C4-2B (cell line): ENCODE data around the gene HBZ.
A peak's percentile ranks its signal among the peaks of the same experiment; 100 is the strongest.
"Not testable (repeated sequence)": the region's sequence is repeated elsewhere in the genome, so short reads cannot be mapped to it uniquely, and the experiment has no call there.

Experiments
- H3K27ac ChIP-seq: fragments of 450-650 bp; 2 replicates; pipeline ENCODE4 v1.5.1; 2017
- CTCF ChIP-seq: fragments of 450-650 bp; conservative IDR thresholded peaks from 2 replicates; pipeline ENCODE4 v1.5.1; 2017; ENCODE audit warnings: mild to moderate bottlenecking
- ZFX ChIP-seq: fragments of 450-650 bp; IDR thresholded peaks from 2 replicates; pipeline ENCODE4 v1.6.1; 2017

The HBZ gene

GRCh38 chr16:164827-165538 is 12.5 kb downstream of the HBZ start:
- TF ChIP-seq CTCF: no peak
- TF ChIP-seq ZFX: no peak

DNA sequence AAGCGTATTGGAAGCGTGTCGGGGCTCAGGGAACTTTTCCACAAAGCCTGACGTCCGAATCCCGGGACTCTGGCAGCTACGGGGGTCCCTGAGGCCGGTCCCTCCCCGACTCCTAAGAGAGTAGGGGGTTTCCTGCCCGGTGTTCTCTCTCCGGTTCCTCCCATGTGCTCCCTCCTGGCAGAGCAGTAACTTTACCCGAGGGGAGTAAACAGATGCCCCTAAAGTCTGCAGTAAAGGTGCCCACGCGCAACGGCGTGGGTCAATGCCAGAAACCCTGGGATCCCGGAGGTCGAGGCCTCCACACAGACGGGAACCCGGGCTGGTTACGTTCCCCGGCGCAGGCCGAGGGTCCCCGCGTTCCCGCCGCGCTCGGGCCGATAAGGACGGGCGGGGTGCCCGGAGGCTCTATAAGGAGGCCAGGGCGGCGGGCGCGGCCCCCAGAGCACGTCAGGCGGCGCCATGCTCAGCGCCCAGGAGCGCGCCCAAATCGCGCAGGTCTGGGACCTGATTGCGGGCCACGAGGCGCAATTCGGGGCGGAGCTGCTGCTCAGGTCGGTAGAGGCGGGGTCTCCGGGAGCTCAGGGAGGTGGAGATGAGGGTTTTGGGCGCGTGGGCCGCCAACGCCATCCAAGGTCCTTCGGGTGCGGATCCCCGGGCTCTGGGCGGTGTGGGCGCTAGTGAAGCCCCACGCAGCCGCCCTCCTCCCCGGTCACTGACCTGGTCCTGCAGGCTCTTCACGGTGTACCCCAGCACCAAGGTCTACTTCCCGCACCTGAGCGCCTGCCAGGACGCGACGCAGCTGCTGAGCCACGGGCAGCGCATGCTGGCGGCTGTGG is 13.3 kb downstream of the HBZ start, which contains the start of gene HBM:
Gene HBM, plus strand, starts transcription at position 440 of the 836 bp plus-strand sequence. Its CDS starts 20 bp downstream, at position 460.
- TF ChIP-seq ZFX (no peak), CTCF (no peak)
- H3K27ac ChIP-seq: peak within 1 kb of the TSS; percentile 17; the same call in 1 of the 2 replicates

More at GRCh38 chr16:164827-165538, 12.5 kb downstream of the HBZ start:
- H3K27ac ChIP-seq: peak overlapping the region; percentile 17; the same call in 1 of the 2 replicates

- peak overlapping the region; percentile 17; the same call in 1 of the 2 replicates for H3K27ac ChIP-seq
- TF ChIP-seq CTCF: no peak
- no peak for TF ChIP-seq ZFX
Measured at GRCh38 chr16:166375-167121, 14.1 kb downstream of the HBZ start.

GRCh38 chr16:167122-167690 is 14.8 kb downstream of the HBZ start:
- H3K27ac ChIP-seq: no peak overlapping the region
- TF ChIP-seq CTCF (no peak), ZFX (no peak)

- no peak overlapping the region for H3K27ac ChIP-seq
- TF ChIP-seq ZFX (no peak), CTCF (no peak)
Measured at GRCh38 chr16:168424-168823, 16.0 kb downstream of the HBZ start.

DNA sequence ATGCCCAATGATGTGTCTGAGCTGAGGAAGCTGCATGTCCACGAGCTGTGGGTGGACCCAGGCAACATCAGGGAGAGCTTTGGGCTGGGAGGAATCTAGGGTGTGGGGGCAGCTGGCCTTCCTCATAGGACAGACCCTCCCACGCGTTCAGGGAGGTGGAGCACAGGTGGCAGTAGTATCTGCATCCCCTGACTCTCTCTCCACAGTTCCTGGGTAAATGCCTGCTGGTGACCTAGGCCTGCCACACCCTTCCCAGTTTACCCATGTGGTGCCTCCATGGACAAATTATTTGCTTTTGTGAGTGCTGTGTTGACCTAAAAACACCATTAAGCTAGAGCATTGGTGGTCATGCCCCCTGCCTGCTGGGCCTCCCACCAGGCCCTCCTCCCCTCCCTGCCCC is 16.6 kb downstream of the HBZ start:
- H3K27ac ChIP-seq: no peak overlapping the region
- no peak for TF ChIP-seq ZFX
- TF ChIP-seq CTCF: no peak

DNA sequence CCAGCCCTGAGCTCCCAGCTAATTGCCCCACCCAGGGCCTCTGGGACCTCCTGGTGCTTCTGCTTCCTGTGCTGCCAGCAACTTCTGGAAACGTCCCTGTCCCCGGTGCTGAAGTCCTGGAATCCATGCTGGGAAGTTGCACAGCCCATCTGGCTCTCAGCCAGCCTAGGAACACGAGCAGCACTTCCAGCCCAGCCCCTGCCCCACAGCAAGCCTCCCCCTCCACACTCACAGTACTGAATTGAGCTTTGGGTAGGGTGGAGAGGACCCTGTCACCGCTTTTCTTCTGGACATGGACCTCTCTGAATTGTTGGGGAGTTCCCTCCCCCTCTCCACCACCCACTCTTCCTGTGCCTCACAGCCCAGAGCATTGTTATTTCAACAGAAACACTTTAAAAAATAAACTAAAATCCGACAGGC is 17.7 kb downstream of the HBZ start:
- H3K27ac ChIP-seq: not testable (repeated sequence)
